HUDEP-2 (cell line): ENCODE data around the gene AFF1.
"Not testable (repeated sequence)": the region's sequence is repeated elsewhere in the genome, so short reads cannot be mapped to it uniquely, and the experiment has no call there.

Source experiments
- DNase-seq, 76 experiments: peaks; one replicate each; lab custom pipeline; 2025; ENCODE audit not compliant: unreplicated experiment in 76 of 76; lab: John Stamatoyannopoulos, UW

AFF1 gene

GRCh38 chr4:87007528-87008446 lies 73.0 kb downstream of the AFF1 start:
- DNase-seq = peak in 29 of 76 experiments; percentile 1 to 54 (median 20)

- peak in 1 of 76 experiments; percentile 14 for DNase-seq
These were observed 74.4 kb downstream of the AFF1 start for GRCh38 chr4:87009095-87009648.

GRCh38 chr4:87010192-87010591 lies 75.4 kb downstream of the AFF1 start:
- DNase-seq = no peak

- peak in 26 of 76 experiments; percentile 3 to 55 (median 27) for DNase-seq
These were observed 76.7 kb downstream of the AFF1 start for GRCh38 chr4:87011340-87012034.

GRCh38 chr4:87012265-87012953 lies 77.6 kb downstream of the AFF1 start:
- DNase-seq = peak in 12 of 76 experiments; percentile 1 to 51 (median 26)

- DNase-seq = not testable (repeated sequence)
These were observed 78.1 kb downstream of the AFF1 start for GRCh38 chr4:87012954-87013308.

- DNase-seq = no peak
These were observed 79.5 kb downstream of the AFF1 start for GRCh38 chr4:87014284-87014782.

GRCh38 chr4:87015416-87015815 lies 80.6 kb downstream of the AFF1 start:
- peak in 30 of 76 experiments; percentile 3 to 66 (median 32) for DNase-seq

GRCh38 chr4:87017580-87018342 lies 83.0 kb downstream of the AFF1 start:
- peak in 71 of 76 experiments; percentile 3 to 89 (median 60) for DNase-seq

- no peak for DNase-seq
These were observed 83.9 kb downstream of the AFF1 start for GRCh38 chr4:87018753-87019152.

GRCh38 chr4:87019246-87019791 lies 84.5 kb downstream of the AFF1 start:
- peak in 9 of 76 experiments; percentile 4 to 43 (median 17) for DNase-seq

- no peak for DNase-seq
These were observed 85.1 kb downstream of the AFF1 start for GRCh38 chr4:87019898-87020297.

GRCh38 chr4:87024201-87024600 lies 89.4 kb downstream of the AFF1 start:
- DNase-seq = no peak

GRCh38 chr4:87025023-87025613 lies 90.3 kb downstream of the AFF1 start:
- DNase-seq = no peak

GRCh38 chr4:87025614-87026041 lies 90.8 kb downstream of the AFF1 start:
- DNase-seq = no peak

- DNase-seq = no peak
These were observed 92.1 kb downstream of the AFF1 start for GRCh38 chr4:87026800-87027495.

GRCh38 chr4:87029356-87029755 lies 94.5 kb downstream of the AFF1 start:
- no peak for DNase-seq

- no peak for DNase-seq
These were observed 95.3 kb downstream of the AFF1 start for GRCh38 chr4:87030124-87030523.
